Endothelial cell of umbilical vein (primary cell): ENCODE data around the gene CTLA4. TPM values are rescaled to one million over a fixed set of nuclear protein-coding genes. Genes with fewer than 3 reads are reported as not detected.

Experiments
- BruUV-seq: library from RNA; stranded (reverse); fragments of 400-500 nt; replicated peaks from 2 replicates; lab custom pipeline; 2021; lab: Mats Ljungman, UMichigan
- CTCF ChIA-PET: fragments of 300-600, 350-600 bp; sonication (Branson Sonifier 250); formaldehyde crosslinking; loops from one replicate; lab custom pipeline; 2021; ENCODE audit warnings: antibody characterized with exemption, inconsistent platforms; lab: Charles Lee
- POLR2A ChIA-PET: fragments of 300-600, 350-600 bp; sonication (Branson Sonifier 250); formaldehyde crosslinking; loops from one replicate; lab custom pipeline; 2021; ENCODE audit warnings: antibody characterized with exemption, inconsistent platforms; lab: Charles Lee
- DNase-seq: peaks from one replicate; pipeline ENCODE4 v3.0.0-alpha.2; 2011; ENCODE audit warnings: low read depth, low spot score
- FAIRE-seq: peaks from 2 replicates; lab custom pipeline; 2011; peaks lifted over from hg19 to GRCh38; lab: Jason Lieb, UNC
- H2AFZ ChIP-seq: 2 replicates; pipeline ENCODE4 v1.6.0; 2012; ENCODE audit warnings: low read depth, low read length, control low read depth, inconsistent platforms
- H3K27ac ChIP-seq: 2 replicates; pipeline ENCODE4 v1.5.1; 2011; ENCODE audit warnings: low read depth, mild to moderate bottlenecking, control low read depth, low read length, moderate library complexity; ENCODE audit not compliant: insufficient read depth
- H3K27me3 ChIP-seq, 2 experiments: 2 replicates each; pipeline versions ENCODE4 v1.6.0 to v1.6.1; 2011; ENCODE audit warnings: low read length in 2 of 2, mixed read lengths in 1 of 2; ENCODE audit not compliant: control insufficient read depth in 2 of 2, insufficient read depth in 2 of 2
- H3K36me3 ChIP-seq, 2 experiments: 2 replicates in 1 of 2; 3 replicates in 1 of 2; pipeline ENCODE4 v1.5.1; 2011; ENCODE audit warnings: low read length in 2 of 2, mild to moderate bottlenecking in 1 of 2, moderate library complexity in 1 of 2; ENCODE audit not compliant: control insufficient read depth in 2 of 2, insufficient read depth in 2 of 2; ENCODE audit errors: extremely low read depth in 1 of 2
- H3K4me1 ChIP-seq: 3 replicates; pipeline ENCODE4 v1.5.1; 2011; ENCODE audit warnings: mild to moderate bottlenecking, low read length; ENCODE audit not compliant: control insufficient read depth, insufficient read depth; ENCODE audit errors: extremely low read depth
- H3K4me2 ChIP-seq: 2 replicates; pipeline ENCODE4 v1.6.1; 2011; ENCODE audit warnings: low read length, control low read depth, mixed read lengths; ENCODE audit not compliant: insufficient read depth
- H3K4me3 ChIP-seq, 3 experiments: fragments of 200-600 bp in 1 of 3; sonication (generic), shearing (Covaris generic) in 1 of 3; replicated peaks in 1 of 3; 2 replicates each; pipeline ENCODE4 v1.5.1; 2011 to 2016; ENCODE audit warnings: control low read depth in 3 of 3, low read length in 3 of 3, mild to moderate bottlenecking in 2 of 3, inconsistent platforms in 1 of 3, low read depth in 1 of 3, moderate library complexity in 1 of 3; ENCODE audit not compliant: insufficient read depth in 1 of 3
- H3K79me2 ChIP-seq: 2 replicates; pipeline ENCODE4 v1.6.0; 2012; ENCODE audit warnings: low read length, inconsistent platforms; ENCODE audit not compliant: control insufficient read depth, insufficient read depth
- H3K9ac ChIP-seq: replicated peaks from 2 replicates; pipeline ENCODE3; 2011; ENCODE audit warnings: low read length, control low read depth; ENCODE audit not compliant: insufficient read depth; ENCODE audit errors: extremely low read depth
- H3K9me1 ChIP-seq: replicated peaks from 3 replicates; pipeline ENCODE4 v1.6.0; 2011; ENCODE audit warnings: mild to moderate bottlenecking, low read length; ENCODE audit not compliant: control insufficient read depth, insufficient read depth; ENCODE audit errors: extremely low read depth
- H3K9me3 ChIP-seq: replicated peaks from 2 replicates; pipeline ENCODE4 v1.5.1; 2012; ENCODE audit warnings: low read length, inconsistent platforms; ENCODE audit not compliant: control insufficient read depth, insufficient read depth
- H4K20me1 ChIP-seq: replicated peaks from 2 replicates; pipeline ENCODE3; 2011; ENCODE audit warnings: mild to moderate bottlenecking, low read length; ENCODE audit not compliant: control insufficient read depth, insufficient read depth; ENCODE audit errors: extremely low read depth
- EZH2 ChIP-seq: IDR thresholded peaks from 2 replicates; pipeline ENCODE4 v1.6.1; 2012; ENCODE audit warnings: borderline replicate concordance, low read depth, mild to moderate bottlenecking, moderate library complexity, low read length, inconsistent platforms; ENCODE audit not compliant: severe bottlenecking
- FOS ChIP-seq: IDR thresholded peaks from 2 replicates; pipeline ENCODE4 v1.6.1; 2011; ENCODE audit warnings: mild to moderate bottlenecking, low read length, moderate library complexity, borderline replicate concordance; ENCODE audit not compliant: insufficient read depth
- GATA2 ChIP-seq: IDR thresholded peaks from 2 replicates; pipeline ENCODE4 v1.7.0; 2011; ENCODE audit warnings: low read depth, mild to moderate bottlenecking, moderate library complexity, mixed read lengths, low read length; ENCODE audit not compliant: insufficient read length, insufficient read depth
- JUN ChIP-seq: IDR thresholded peaks from 2 replicates; pipeline ENCODE4 v1.6.1; 2011; ENCODE audit warnings: borderline replicate concordance, low read depth; ENCODE audit not compliant: insufficient read length, insufficient read depth
- MAX ChIP-seq: IDR thresholded peaks from 2 replicates; pipeline ENCODE4 v1.6.1; 2011; ENCODE audit not compliant: insufficient read depth, insufficient read length
- MYC ChIP-seq: IDR thresholded peaks from one replicate; pipeline ENCODE4 v1.6.1; 2011; ENCODE audit warnings: mild to moderate bottlenecking, low read depth, low read length
- POLR2A ChIP-seq: IDR thresholded peaks from 2 replicates; pipeline ENCODE4 v1.6.1; 2012; ENCODE audit warnings: low read depth, mild to moderate bottlenecking, control low read depth, low read length
- POLR2AphosphoS5 ChIP-seq: IDR thresholded peaks from 2 replicates; pipeline ENCODE4 v1.6.1; 2012; ENCODE audit warnings: low read depth, mild to moderate bottlenecking, control low read depth, low read length, moderate library complexity; ENCODE audit not compliant: insufficient read depth
- dilution Hi-C: fragments of 300-500 bp; cut with MboI; formaldehyde crosslinking; loops from one replicate; pipeline ENCODE4 v1.15.0; 2019; ENCODE audit warnings: low sequenced_read_pairs; ENCODE audit not compliant: extremely low pct_ligation_motif_present
- intact Hi-C: fragments of 100-400 bp; cut with micrococcal nuclease; formaldehyde crosslinking; loops from one replicate; pipeline ENCODE4 v1.10.0; 2022
- polyA plus RNA-seq, 4 experiments: library from polyadenylated mRNA; depleted of rRNA in 3 of 4; stranded (reverse) in 3 of 4; unstranded in 1 of 4; fragments of >200 nt; gene quantifications; 2 replicates each; pipeline versions ENCODE4 v1.2.1 to v1.2.3, GENCODE V29; 2011 to 2012; ENCODE audit warnings: missing spikeins in 1 of 4
- total RNA-seq: library from RNA; stranded (reverse); gene quantifications from 2 replicates; pipeline ENCODE4 v1.2.3, GENCODE V29; 2021
- TF ChIP-seq, protein P1 (sequence below), 2 donors: IDR thresholded peaks; 1 replicate in 1 of 2; 2 replicates in 1 of 2; pipeline ENCODE4 v1.5.1; 2011; ENCODE audit warnings: low read length in 2 of 2, mild to moderate bottlenecking in 2 of 2, moderate library complexity in 2 of 2, control low read depth in 1 of 2, inconsistent platforms in 1 of 2, low read depth in 1 of 2; ENCODE audit not compliant: insufficient read depth in 1 of 2; ENCODE audit errors: extremely low read depth in 1 of 2

Gene CTLA4
- total and polyA plus RNA-seq, 2 donors (not counting 3 experiments of a cell fraction or from before 2014, with no cell fraction given): not detected

DNA sequence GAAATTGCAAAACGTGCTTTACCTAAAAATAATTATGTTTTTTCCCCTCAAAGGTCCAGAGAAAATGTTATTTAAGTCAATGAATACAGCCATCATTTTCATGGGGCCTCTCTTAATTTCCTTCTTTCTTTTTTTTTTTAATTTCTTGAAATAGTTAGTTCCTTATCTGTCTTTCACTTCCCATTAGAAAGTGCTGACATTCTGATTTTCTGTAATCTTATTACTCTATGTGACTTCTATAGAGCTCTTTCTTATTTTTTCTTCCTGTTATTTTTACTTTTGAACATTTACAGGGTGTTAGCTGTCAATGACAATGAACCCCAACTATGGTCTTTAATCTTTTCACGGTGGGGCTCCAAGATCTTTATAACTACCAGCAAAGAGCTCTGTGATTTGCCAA, 30.0 kb downstream of the CTLA4 start:
- Histone ChIP-seq H3K9me3 (no peaks in the 10 kb centered on the region), H3K4me1 (no peaks in the 10 kb centered on the region), H3K9me1 (no peaks in the 10 kb centered on the region), H3K27ac (no peak overlapping the region), H3K4me3 (no peak overlapping the region), H3K27me3 (peaks cover 6 to 9% of the 10 kb centered on the region in 2 experiments), H2AFZ (no peak overlapping the region), H3K79me2 (no peaks in the 10 kb centered on the region), H4K20me1 (no peaks in the 10 kb centered on the region), H3K9ac (no peak overlapping the region), H3K36me3 (no peaks in the 10 kb centered on the region), H3K4me2 (no peak overlapping the region)
- CTCF ChIA-PET: interaction anchor here (0.5 to 2.8 kb wide), 3 partner anchors 12 to 423 kb away, joined by 3 to 9 read pairs (median 3); no protein-coding TSS in a partner anchor
- no TSS peak for BruUV-seq
- DNase-seq (no peak), FAIRE-seq (no peak)
- intact Hi-C loops: no loop called here
- POLR2A ChIA-PET: no interaction called here
- dilution Hi-C loops: no loop called here
- no peak for TF ChIP-seq EZH2
- no peak for TF ChIP-seq GATA2
- TF ChIP-seq FOS: no peak
- no peak for TF ChIP-seq MYC
- TF ChIP-seq JUN: no peak
- TF ChIP-seq, protein P1, sequence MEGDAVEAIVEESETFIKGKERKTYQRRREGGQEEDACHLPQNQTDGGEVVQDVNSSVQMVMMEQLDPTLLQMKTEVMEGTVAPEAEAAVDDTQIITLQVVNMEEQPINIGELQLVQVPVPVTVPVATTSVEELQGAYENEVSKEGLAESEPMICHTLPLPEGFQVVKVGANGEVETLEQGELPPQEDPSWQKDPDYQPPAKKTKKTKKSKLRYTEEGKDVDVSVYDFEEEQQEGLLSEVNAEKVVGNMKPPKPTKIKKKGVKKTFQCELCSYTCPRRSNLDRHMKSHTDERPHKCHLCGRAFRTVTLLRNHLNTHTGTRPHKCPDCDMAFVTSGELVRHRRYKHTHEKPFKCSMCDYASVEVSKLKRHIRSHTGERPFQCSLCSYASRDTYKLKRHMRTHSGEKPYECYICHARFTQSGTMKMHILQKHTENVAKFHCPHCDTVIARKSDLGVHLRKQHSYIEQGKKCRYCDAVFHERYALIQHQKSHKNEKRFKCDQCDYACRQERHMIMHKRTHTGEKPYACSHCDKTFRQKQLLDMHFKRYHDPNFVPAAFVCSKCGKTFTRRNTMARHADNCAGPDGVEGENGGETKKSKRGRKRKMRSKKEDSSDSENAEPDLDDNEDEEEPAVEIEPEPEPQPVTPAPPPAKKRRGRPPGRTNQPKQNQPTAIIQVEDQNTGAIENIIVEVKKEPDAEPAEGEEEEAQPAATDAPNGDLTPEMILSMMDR (IDR thresholded peaks at IDR 0.05; ENCODE audit: extremely low read depth in 1 of 2, insufficient read depth in 1 of 2, low read depth in 1 of 2, low read length in 2 of 2): no peak
- no peak for TF ChIP-seq POLR2A
- no peak for TF ChIP-seq POLR2AphosphoS5
- TF ChIP-seq MAX: no peak
